Measurements from ENCODE around the gene KRT73. TPM values are rescaled to one million over a fixed set of nuclear protein-coding genes. Genes with fewer than 3 reads are reported as not detected.

KRT73 gene
- total RNA-seq, 4 donors from 2014 or later, result not detected

DNA sequence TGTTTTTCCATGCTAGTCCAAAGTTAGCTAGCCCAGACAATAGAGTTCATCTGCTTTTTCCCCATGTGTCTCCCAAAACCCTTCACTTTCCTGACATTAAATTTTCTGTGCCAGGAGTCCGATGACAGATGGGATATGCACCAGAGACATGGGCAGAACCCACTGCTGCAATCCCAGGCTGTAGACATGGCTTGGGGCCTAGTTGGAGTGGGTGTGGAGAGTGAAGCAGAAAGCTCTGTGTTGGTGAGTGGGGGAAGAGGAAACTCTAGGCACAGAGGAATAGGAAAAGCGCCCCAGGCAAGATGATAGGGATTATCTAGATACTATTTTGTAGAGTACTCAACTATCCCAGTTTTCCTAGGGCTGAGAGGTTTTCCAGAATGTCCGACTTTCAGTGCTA is 39.9 kb downstream of the KRT73 start:
- no peak for ATAC-seq
- Histone ChIP-seq H3K9me3 (no peaks in the 10 kb centered on the region), H3K4me3 (no peak overlapping the region), H3K36me3 (no peaks in the 10 kb centered on the region), H3K27me3 (peaks cover 11% of the 10 kb centered on the region), H3K4me1 (no peaks in the 10 kb centered on the region), H3K27ac (no peak overlapping the region)
- 83 to 90% methylated on average over 2 to 3 of the region's 3 CpGs for WGBS, 2 donors (ENCODE audit: low coverage in 1 of 2)
- TF ChIP-seq POLR2AphosphoS5 (IDR thresholded peaks at IDR 0.05), result no peak
- TF ChIP-seq CTCF (IDR thresholded peaks at IDR 0.05), result no peak
- TF ChIP-seq POLR2A (IDR thresholded peaks at IDR 0.05), result no peak
- TF ChIP-seq EP300 (IDR thresholded peaks at IDR 0.05), result no peak

DNA sequence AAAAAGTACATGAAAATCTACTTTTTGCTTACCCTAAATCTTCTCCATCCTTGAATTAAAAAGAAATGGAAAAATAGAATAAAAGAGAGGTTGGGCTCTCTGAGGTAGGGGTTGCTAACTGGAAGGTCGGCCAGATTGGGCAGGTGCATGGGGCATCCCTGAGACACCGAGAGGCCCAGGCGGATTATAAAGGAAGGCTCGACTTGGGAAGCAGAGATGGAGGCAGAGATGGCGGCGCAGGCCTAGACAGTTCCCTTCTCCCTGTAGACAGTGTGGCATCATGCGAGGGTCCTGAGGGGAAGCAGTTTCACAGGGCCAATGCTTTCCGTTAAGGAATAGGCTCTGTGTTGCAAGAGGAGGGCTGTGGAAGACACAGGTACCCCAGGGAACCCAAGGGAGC is 41.0 kb downstream of the KRT73 start:
- ATAC-seq, result no peak
- 90% methylated on average over 3 of the region's 8 CpGs; no CpG with 5 or more reads in 1 of the 2 donors for whole genome bisulfite sequencing, 2 donors (ENCODE audit: low coverage in 1 of 2)

DNA sequence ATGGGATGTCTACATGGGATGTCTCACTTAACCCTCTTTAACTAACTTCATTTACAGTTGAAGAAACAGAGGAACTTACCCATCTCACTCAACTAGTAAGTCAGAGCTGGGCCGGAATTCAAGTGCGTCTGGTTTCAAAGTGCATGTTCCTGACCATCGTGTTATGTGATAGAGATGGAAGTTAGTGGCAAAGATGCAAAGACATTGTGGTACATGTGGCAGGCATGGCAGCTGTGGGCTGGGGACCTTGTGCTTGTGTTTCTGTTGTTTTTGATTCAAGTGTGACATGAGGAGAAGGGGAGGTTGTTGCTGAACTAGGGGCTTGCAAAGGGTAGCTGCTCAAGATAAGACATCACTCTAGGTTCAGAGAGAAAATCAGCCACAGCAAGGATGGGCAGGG is 42.4 kb downstream of the KRT73 start:
- Histone ChIP-seq H3K9me3 (no peaks in the 10 kb centered on the region), H3K27me3 (peaks cover 34% of the 10 kb centered on the region), H3K4me3 (no peak overlapping the region), H3K27ac (no peak overlapping the region), H3K4me1 (no peaks in the 10 kb centered on the region), H3K36me3 (no peaks in the 10 kb centered on the region)
- WGBS, 2 donors (ENCODE audit: low coverage in 1 of 2), result 87 to 100% methylated on average over 3 of the region's 3 CpGs
- TF ChIP-seq POLR2AphosphoS5 (IDR thresholded peaks at IDR 0.05), result no peak
- no peak for TF ChIP-seq POLR2A (IDR thresholded peaks at IDR 0.05)
- TF ChIP-seq EP300 (IDR thresholded peaks at IDR 0.05), result no peak
- no peak for ATAC-seq

More for the DNA sequence above, 41.0 kb downstream of the KRT73 start:
- Histone ChIP-seq H3K4me3 (no peak overlapping the region), H3K27ac (no peak overlapping the region), H3K9me3 (no peaks in the 10 kb centered on the region), H3K27me3 (peaks cover 22% of the 10 kb centered on the region), H3K4me1 (no peaks in the 10 kb centered on the region), H3K36me3 (no peaks in the 10 kb centered on the region)
- TF ChIP-seq POLR2AphosphoS5 (IDR thresholded peaks at IDR 0.05) (no peak), POLR2A (IDR thresholded peaks at IDR 0.05) (no peak), EP300 (IDR thresholded peaks at IDR 0.05) (no peak), CTCF (IDR thresholded peaks at IDR 0.05) (no peak)

- TF ChIP-seq POLR2AphosphoS5 (IDR thresholded peaks at IDR 0.05) (no peak), POLR2A (IDR thresholded peaks at IDR 0.05) (no peak), EP300 (IDR thresholded peaks at IDR 0.05) (no peak), CTCF (IDR thresholded peaks at IDR 0.05) (no peak)
- Histone ChIP-seq H3K4me1 (no peaks in the 10 kb centered on the region), H3K27me3 (peaks cover 34% of the 10 kb centered on the region), H3K36me3 (no peaks in the 10 kb centered on the region), H3K27ac (no peak overlapping the region), H3K9me3 (no peaks in the 10 kb centered on the region), H3K4me3 (no peak overlapping the region)
- no peak for ATAC-seq
- WGBS, 2 donors (ENCODE audit: low coverage in 1 of 2), result 83 to 100% methylated on average over 1 to 2 of the region's 9 CpGs
Observed at GRCh38 chr12:52575256-52575655, 43.1 kb downstream of the KRT73 start.

GRCh38 chr12:52573743-52574142 is 44.6 kb downstream of the KRT73 start, which contains the start of gene KRT74:
TSS of gene KRT74 (minus strand) at chr12:52573843. CDS start at chr12:52573777, 66 bp downstream.
- Histone ChIP-seq H3K4me3 (no peak within 1 kb of the TSS), H3K9me3 (no peaks in the 10 kb centered on the region), H3K4me1 (no peaks in the 10 kb centered on the region), H3K27ac (no peak within 1 kb of the TSS), H3K36me3 (no peaks in the 10 kb centered on the region), H3K27me3 (peaks cover 43% of the 10 kb centered on the region)
- no peak for TF ChIP-seq CTCF (IDR thresholded peaks at IDR 0.05)
- no peak for TF ChIP-seq EP300 (IDR thresholded peaks at IDR 0.05)
- no peak for TF ChIP-seq POLR2A (IDR thresholded peaks at IDR 0.05)
- no peak for TF ChIP-seq POLR2AphosphoS5 (IDR thresholded peaks at IDR 0.05)
- WGBS, 2 donors (ENCODE audit: low coverage in 1 of 2), result no CpG with 5 or more reads among the region's 3 CpGs
- no peak for ATAC-seq
